H1 (cell line): ENCODE measurements around the gene FOXL3. TPM values are rescaled to one million over a fixed set of nuclear protein-coding genes. Genes with fewer than 3 reads are reported as not detected.

Source experiments
- CTCF ChIA-PET: fragments of 300-600 bp; sonication (Branson Sonifier 250); formaldehyde crosslinking; loops from one replicate; lab custom pipeline; 2021; ENCODE audit not compliant: partially characterized antibody; lab: Charles Lee
- POLR2A ChIA-PET: fragments of 300-600 bp; sonication (Branson Sonifier 250); formaldehyde crosslinking; loops from one replicate; lab custom pipeline; 2021; ENCODE audit warnings: inconsistent platforms; ENCODE audit not compliant: partially characterized antibody; lab: Charles Lee
- DNase-seq, 2 experiments: peaks; one replicate each; pipeline versions ENCODE4 v3.0.0 to v3.0.0-alpha.2; 2010 to 2022; ENCODE audit warnings: low spot score in 2 of 2, low read depth in 1 of 2, mixed read lengths in 1 of 2
- FAIRE-seq: peaks from 2 replicates; lab custom pipeline; 2011; peaks lifted over from hg19 to GRCh38; lab: Jason Lieb, UNC
- H2AFZ ChIP-seq: 2 replicates; pipeline ENCODE4 v1.8.1; 2012; ENCODE audit warnings: low read length, inconsistent platforms
- H2AK5ac ChIP-seq: 2 replicates; pipeline ENCODE4 v1.6.1; 2013; ENCODE audit warnings: low read depth, low read length
- H2BK120ac ChIP-seq: replicated peaks from 2 replicates; pipeline ENCODE3; 2013; ENCODE audit warnings: low read depth, low read length, inconsistent platforms
- H2BK12ac ChIP-seq: 2 replicates; pipeline ENCODE4 v1.6.1; 2013; ENCODE audit warnings: low read depth, low read length
- H2BK15ac ChIP-seq: 2 replicates; pipeline ENCODE4 v1.6.1; 2013; ENCODE audit warnings: low read length
- H2BK20ac ChIP-seq: 2 replicates; pipeline ENCODE4 v1.6.1; 2013; ENCODE audit warnings: low read length
- H2BK5ac ChIP-seq: 2 replicates; pipeline ENCODE4 v1.6.1; 2013; ENCODE audit warnings: low read depth, low read length
- H3K14ac ChIP-seq: 2 replicates; pipeline ENCODE4 v1.6.1; 2013; ENCODE audit warnings: inconsistent platforms; ENCODE audit not compliant: insufficient read length
- H3K18ac ChIP-seq: 2 replicates; pipeline ENCODE4 v1.6.1; 2013; ENCODE audit warnings: low read length; ENCODE audit errors: extremely low read depth
- H3K23ac ChIP-seq: 2 replicates; pipeline ENCODE4 v1.6.1; 2013; ENCODE audit warnings: inconsistent platforms; ENCODE audit not compliant: insufficient read length
- H3K23me2 ChIP-seq: 2 replicates; pipeline ENCODE4 v1.6.1; 2013; ENCODE audit warnings: low read depth, low read length
- H3K27ac ChIP-seq: 2 replicates; pipeline ENCODE4 v1.6.1; 2011; ENCODE audit warnings: low read depth, low read length, inconsistent platforms
- H3K27me3 ChIP-seq, 4 experiments: replicated peaks in 1 of 4; 1 replicate in 1 of 4; 2 replicates in 3 of 4; pipeline versions ENCODE4 v1.6.1 to v1.8.1; 2011 to 2013; ENCODE audit warnings: low read length in 3 of 4, mild to moderate bottlenecking in 3 of 4, inconsistent platforms in 2 of 4, mixed read lengths in 2 of 4, moderate library complexity in 1 of 4; ENCODE audit not compliant: control insufficient read depth in 3 of 4, insufficient read depth in 3 of 4; ENCODE audit errors: extremely low read depth in 1 of 4
- H3K36me3 ChIP-seq, 4 experiments: 2 replicates each; pipeline versions ENCODE4 v1.6.1 to v1.8.1; 2011 to 2013; ENCODE audit warnings: mild to moderate bottlenecking in 4 of 4, low read length in 3 of 4, moderate library complexity in 2 of 4, control low read depth in 1 of 4, inconsistent platforms in 1 of 4; ENCODE audit not compliant: insufficient read depth in 4 of 4, control insufficient read depth in 2 of 4
- H3K4ac ChIP-seq: replicated peaks from 2 replicates; pipeline ENCODE3; 2013; ENCODE audit warnings: low read length, low read depth, mixed read lengths, inconsistent platforms; ENCODE audit not compliant: insufficient read length
- H3K4me1 ChIP-seq, 4 experiments: replicated peaks in 1 of 4; 1 replicate in 1 of 4; 2 replicates in 3 of 4; pipeline versions ENCODE4 v1.6.1 to v1.8.1; 2011 to 2013; ENCODE audit warnings: low read length in 3 of 4, inconsistent platforms in 2 of 4, mixed read lengths in 1 of 4; ENCODE audit not compliant: insufficient read depth in 4 of 4, control insufficient read depth in 3 of 4
- H3K4me2 ChIP-seq, 2 experiments: 2 replicates each; pipeline versions ENCODE4 v1.6.1 to v1.8.1; 2011 to 2013; ENCODE audit warnings: low read depth in 2 of 2, low read length in 2 of 2, control low read depth in 1 of 2, inconsistent platforms in 1 of 2, mild to moderate bottlenecking in 1 of 2; ENCODE audit not compliant: insufficient read depth in 1 of 2
- H3K4me3 ChIP-seq, 4 experiments: fragments of 200-600, 300-600 bp in 1 of 4; sonication (generic), shearing (Covaris generic), sonication (Bioruptor Twin) in 1 of 4; 2 replicates each; pipeline versions ENCODE4 v1.5.1 to v1.8.1; 2011 to 2016; ENCODE audit warnings: low read length in 4 of 4, low read depth in 3 of 4, control low read depth in 2 of 4, inconsistent platforms in 2 of 4, mild to moderate bottlenecking in 2 of 4, mixed read lengths in 1 of 4, moderate library complexity in 1 of 4; ENCODE audit not compliant: insufficient read depth in 2 of 4; ENCODE audit errors: extremely low read depth in 1 of 4
- H3K56ac ChIP-seq: replicated peaks from 2 replicates; pipeline ENCODE3; 2013; ENCODE audit warnings: low read depth, mild to moderate bottlenecking, mixed read lengths, low read length, inconsistent platforms; ENCODE audit not compliant: insufficient read length
- H3K79me1 ChIP-seq: 2 replicates; pipeline ENCODE4 v1.6.1; 2013; ENCODE audit warnings: low read depth, low read length, control low read depth
- H3K79me2 ChIP-seq, 2 experiments: 2 replicates each; pipeline versions ENCODE4 v1.6.1 to v1.8.1; 2012 to 2013; ENCODE audit warnings: low read length in 2 of 2, mild to moderate bottlenecking in 2 of 2, inconsistent platforms in 1 of 2; ENCODE audit not compliant: insufficient read depth in 2 of 2, control insufficient read depth in 1 of 2
- H3K9ac ChIP-seq, 4 experiments: replicated peaks in 1 of 4; 1 replicate in 1 of 4; 2 replicates in 3 of 4; pipeline versions ENCODE4 v1.6.1 to v1.8.1; 2011 to 2013; ENCODE audit warnings: low read depth in 3 of 4, low read length in 3 of 4, control low read depth in 2 of 4, mild to moderate bottlenecking in 2 of 4, moderate library complexity in 2 of 4, inconsistent platforms in 1 of 4; ENCODE audit errors: extremely low read depth in 1 of 4
- H3K9me3 ChIP-seq, 2 experiments: 2 replicates each; pipeline versions ENCODE4 v1.6.1 to v1.8.1; 2012 to 2013; ENCODE audit warnings: mild to moderate bottlenecking in 2 of 2, moderate library complexity in 2 of 2, control low read depth in 1 of 2, inconsistent platforms in 1 of 2, low read depth in 1 of 2, low read length in 1 of 2, mixed read lengths in 1 of 2; ENCODE audit not compliant: insufficient read depth in 2 of 2
- H4K20me1 ChIP-seq, 2 experiments: replicated peaks in 1 of 2; 2 replicates each; pipeline versions ENCODE3 to v1.8.1; 2011 to 2013; ENCODE audit warnings: inconsistent platforms in 2 of 2, low read length in 2 of 2, mild to moderate bottlenecking in 1 of 2; ENCODE audit not compliant: insufficient read depth in 2 of 2, control insufficient read depth in 1 of 2
- H4K5ac ChIP-seq: 2 replicates; pipeline ENCODE4 v1.6.1; 2013; ENCODE audit warnings: low read length, low read depth, mixed read lengths, inconsistent platforms; ENCODE audit not compliant: insufficient read length
- H4K8ac ChIP-seq: 2 replicates; pipeline ENCODE4 v1.8.0; 2013; ENCODE audit warnings: mild to moderate bottlenecking, moderate library complexity, low read length, inconsistent platforms; ENCODE audit not compliant: insufficient read depth; ENCODE audit errors: extremely low read depth
- H4K91ac ChIP-seq: replicated peaks from 2 replicates; pipeline ENCODE3; 2013; ENCODE audit warnings: low read length, mixed read lengths, inconsistent platforms; ENCODE audit not compliant: insufficient read length
- CTBP2 ChIP-seq: IDR thresholded peaks from 2 replicates; pipeline ENCODE4 v1.7.0; 2011; ENCODE audit warnings: borderline replicate concordance, mild to moderate bottlenecking, moderate library complexity, mixed read lengths, low read length; ENCODE audit not compliant: insufficient read depth, insufficient read length
- HDAC6 ChIP-seq: IDR thresholded peaks from one replicate; pipeline ENCODE4 v1.7.1; 2012; ENCODE audit warnings: low read depth, mild to moderate bottlenecking, inconsistent platforms, low read length, moderate library complexity
- JUN ChIP-seq: IDR thresholded peaks from 2 replicates; pipeline ENCODE4 v1.6.1; 2011; ENCODE audit warnings: low read depth, mild to moderate bottlenecking, improper control_type of control experiment, low read length
- KDM1A ChIP-seq: fragments of 200-600, 300-600 bp; sonication (generic); IDR thresholded peaks from 2 replicates; pipeline ENCODE4 v1.7.1; 2016; ENCODE audit warnings: mild to moderate bottlenecking, low read length, borderline replicate concordance
- PHF8 ChIP-seq: fragments of 200-600 bp; sonication (generic); conservative IDR thresholded peaks from 2 replicates; pipeline ENCODE4 v1.7.1; 2012; ENCODE audit warnings: low read depth, mild to moderate bottlenecking, inconsistent platforms, low read length, moderate library complexity
- SIN3A ChIP-seq, 2 experiments: IDR thresholded peaks in 1 of 2; conservative IDR thresholded peaks in 1 of 2; 2 replicates each; pipeline ENCODE4 v1.6.1; 2011 to 2012; ENCODE audit warnings: low read length in 2 of 2, improper control_type of control experiment in 1 of 2, low read depth in 1 of 2, mild to moderate bottlenecking in 1 of 2
- SIRT6 ChIP-seq: IDR thresholded peaks from one replicate; pipeline ENCODE4 v1.7.1; 2012; ENCODE audit warnings: low read length, inconsistent platforms
- SRF ChIP-seq: IDR thresholded peaks from 2 replicates; pipeline ENCODE4 v1.6.1; 2011; ENCODE audit warnings: mild to moderate bottlenecking, low read depth, low read length, moderate library complexity
- TBP ChIP-seq: IDR thresholded peaks from 2 replicates; pipeline ENCODE4 v1.6.1; 2011; ENCODE audit warnings: low read depth, low read length, improper control_type of control experiment
- YY1 ChIP-seq: IDR thresholded peaks from 2 replicates; pipeline ENCODE4 v1.6.1; 2011; ENCODE audit warnings: low read depth, mild to moderate bottlenecking, low read length
- WGBS, 2 experiments: shearing (Covaris generic) in 1 of 2; methylation state at CpG; one replicate each; pipeline versions ENCODE4 v1.1.6 to v1.1.7; 2013 to 2015; ENCODE audit warnings: low lambda C conversion rate in 2 of 2, mixed read lengths in 2 of 2, inconsistent platforms in 1 of 2, low coverage in 1 of 2, missing lambda C conversion rate in 1 of 2; ENCODE audit not compliant: insufficient replicate concordance in 2 of 2, insufficient coverage in 1 of 2, insufficient read length in 1 of 2; ENCODE audit errors: extremely low coverage in 1 of 2, missing lambda C conversion rate in 1 of 2; 5-methylcytosine and 5-hydroxymethylcytosine counted together
- polyA plus RNA-seq, 7 experiments: library from polyadenylated mRNA; depleted of rRNA in 3 of 7; stranded (reverse) in 5 of 7; unstranded in 2 of 7; fragments of >200 nt in 5 of 7; fragments of 200-250 nt in 2 of 7; gene quantifications; 1 replicate in 5 of 7; 2 replicates in 1 of 7; 4 replicates in 1 of 7; pipeline versions ENCODE4 v1.2.1 to v1.2.3, GENCODE V29; 2011 to 2013; ENCODE audit warnings: missing spikeins in 2 of 7, mixed read lengths in 2 of 7
- total RNA-seq: library from RNA; stranded (reverse); fragmentation: NEBNext Ultra II Directional; extraction: Animal tissue kit (Norgen Biotek cat#: 25700); gene quantifications from 2 replicates; pipeline ENCODE4 v1.2.1, GENCODE V29; 2021

FOXL3 gene
- total and polyA plus RNA-seq, 2 of the 8 experiments (the other 6 are each of a cell fraction or from before 2014, with no cell fraction given), result not detected

DNA sequence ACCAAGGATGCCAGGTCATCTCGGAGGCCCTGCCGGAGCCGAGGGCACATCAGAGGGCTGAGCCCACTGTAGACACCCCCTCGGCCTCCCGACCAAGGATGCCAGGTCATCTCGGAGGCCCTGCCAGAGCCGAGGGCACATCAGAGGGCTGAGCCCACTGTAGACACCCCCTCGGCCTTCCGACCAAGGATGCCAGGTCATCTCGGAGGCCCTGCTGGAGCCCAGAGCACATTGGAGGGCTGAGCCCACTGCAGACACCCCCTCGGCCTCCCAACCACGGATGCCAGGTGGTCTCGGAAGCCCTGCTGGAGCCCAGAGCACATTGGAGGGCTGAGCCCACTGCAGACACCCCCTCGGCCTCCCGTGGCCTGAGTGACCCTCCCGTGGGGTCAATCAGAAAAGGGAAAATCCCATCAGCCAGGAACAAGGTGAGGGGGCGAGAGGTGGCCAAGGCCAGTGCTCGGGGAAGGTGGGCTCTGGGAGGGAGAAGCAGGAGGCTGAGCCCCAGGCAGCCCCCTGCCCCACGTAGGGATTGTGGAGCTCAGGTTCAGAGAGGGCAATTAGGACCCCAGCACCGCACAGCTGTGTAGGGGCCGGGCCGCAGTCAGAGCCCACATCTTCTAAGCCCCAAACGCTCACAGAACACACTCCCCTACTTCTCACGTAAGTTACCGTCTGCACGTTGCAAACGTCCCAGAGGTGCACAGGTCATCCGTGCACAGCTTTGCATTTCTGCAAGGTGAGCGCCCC is 37.6 kb upstream of the FOXL3 start:
- no peak overlapping the region for H3K9ac ChIP-seq
- no peak overlapping the region for H2BK20ac ChIP-seq
- H3K27ac ChIP-seq, result no peak overlapping the region
- no peaks in the 10 kb centered on the region for H3K4me1 ChIP-seq
- H3K23me2 ChIP-seq, result no peaks in the 10 kb centered on the region
- H3K23ac ChIP-seq, result no peak overlapping the region
- no peak overlapping the region for H2BK15ac ChIP-seq
- no peak overlapping the region for H4K91ac ChIP-seq
- H2BK120ac ChIP-seq, result no peak overlapping the region
- POLR2A ChIA-PET, result no interaction called here
- no peak overlapping the region for H4K5ac ChIP-seq
- 88% methylated on average over 26 of the region's 29 CpGs; no CpG with 5 or more reads in 1 of the 2 experiments for WGBS, 2 experiments
- H3K9me3 ChIP-seq, result peaks cover 6 to 49% of the 10 kb centered on the region in 2 experiments; a peak in 3 of 4 replicates
- no peaks in the 10 kb centered on the region for H3K79me2 ChIP-seq
- H2BK12ac ChIP-seq, result no peak overlapping the region
- H3K79me1 ChIP-seq, result no peaks in the 10 kb centered on the region
- H3K36me3 ChIP-seq, result peaks cover 0 to 51% (median 11%) of the 10 kb centered on the region in 4 experiments; a peak in 5 of 8 replicates
- no peak overlapping the region for H2AFZ ChIP-seq
- H3K4me3 ChIP-seq, result no peak overlapping the region
- FAIRE-seq, result no peak
- no peak overlapping the region for H4K8ac ChIP-seq
- H3K14ac ChIP-seq, result no peak overlapping the region
- H2BK5ac ChIP-seq, result no peak overlapping the region
- H3K27me3 ChIP-seq, result no peaks in the 10 kb centered on the region
- CTCF ChIA-PET, result interaction anchor here (2.0 kb wide), 1 partner anchor 12 kb away, joined by 10 read pairs; no protein-coding TSS in a partner anchor
- no peak overlapping the region for H3K18ac ChIP-seq
- no peak overlapping the region for H2AK5ac ChIP-seq
- H3K4ac ChIP-seq, result no peak overlapping the region
- H3K56ac ChIP-seq, result no peak overlapping the region
- H4K20me1 ChIP-seq, result peaks cover 0 to 2% of the 10 kb centered on the region in 2 experiments
- DNase-seq, result no peak
- H3K4me2 ChIP-seq, result no peak overlapping the region
- TF ChIP-seq SIRT6 (no peak), KDM1A (no peak), HDAC6 (no peak), SRF (no peak), YY1 (no peak), CTBP2 (no peak), TBP (no peak), PHF8 (no peak), JUN (no peak), SIN3A (conservative IDR thresholded peaks at IDR 0.05 in 1 of 2, IDR thresholded peaks at IDR 0.05 in 1 of 2; ENCODE audit: low read depth in 1 of 2, low read length in 2 of 2) (no peak)
